CD4-positive, alpha-beta memory T cell (primary cell): ENCODE measurements around the gene FAM47B. TPM values are rescaled to one million over a fixed set of nuclear protein-coding genes. Genes with fewer than 3 reads are reported as not detected.

Experiments used
- CTCF ChIA-PET: fragments of 350-600 bp; sonication (Branson Sonifier 250); formaldehyde crosslinking; loops from one replicate; lab custom pipeline; 2021; ENCODE audit warnings: inconsistent platforms; ENCODE audit not compliant: partially characterized antibody; lab: Charles Lee
- POLR2A ChIA-PET: fragments of 350-600 bp; sonication (Branson Sonifier 250); formaldehyde crosslinking; loops from one replicate; lab custom pipeline; 2021; ENCODE audit not compliant: partially characterized antibody; lab: Charles Lee
- DNase-seq, 5 donors: peaks; one replicate each; pipeline versions ENCODE4 v3.0.0 to v3.0.0-alpha.2; 2020 to 2022; ENCODE audit warnings: mixed read lengths in 1 of 5
- H3K27ac ChIP-seq: one replicate; pipeline ENCODE4 v1.7.0; 2013; ENCODE audit warnings: low read depth, low read length
- H3K27me3 ChIP-seq: 2 replicates; pipeline ENCODE4 v1.7.0; 2013; ENCODE audit warnings: mild to moderate bottlenecking, low read length, moderate library complexity; ENCODE audit not compliant: insufficient read depth
- H3K36me3 ChIP-seq: 2 replicates; pipeline ENCODE4 v1.7.0; 2013; ENCODE audit warnings: mild to moderate bottlenecking, low read length, moderate library complexity; ENCODE audit not compliant: insufficient read depth
- H3K4me1 ChIP-seq: 2 replicates; pipeline ENCODE4 v1.7.0; 2013; ENCODE audit warnings: mild to moderate bottlenecking, low read length, moderate library complexity; ENCODE audit not compliant: insufficient read depth
- H3K4me3 ChIP-seq, 2 donors: one replicate each; pipeline ENCODE4 v1.7.0; 2013; ENCODE audit warnings: low read length in 2 of 2, mild to moderate bottlenecking in 1 of 2
- H3K9me3 ChIP-seq, 2 donors: one replicate each; pipeline ENCODE4 v1.7.0; 2013; ENCODE audit warnings: low read length in 2 of 2, control low read depth in 1 of 2; ENCODE audit not compliant: control insufficient read depth in 1 of 2
- H3K27ac Mint-ChIP-seq, 7 donors: one replicate each; pipeline ENCODE4 v1.8.0; 2020 to 2021; ENCODE audit warnings: mixed read lengths in 7 of 7, mild to moderate bottlenecking in 6 of 7, inconsistent platforms in 3 of 7, moderate library complexity in 3 of 7
- H3K27me3 Mint-ChIP-seq, 2 donors: one replicate each; pipeline ENCODE4 v1.8.0; 2020 to 2021; ENCODE audit warnings: mixed read lengths in 2 of 2
- H3K36me3 Mint-ChIP-seq, 2 donors: one replicate each; pipeline ENCODE4 v1.8.0; 2020 to 2021; ENCODE audit warnings: mixed read lengths in 2 of 2, inconsistent platforms in 1 of 2, mild to moderate bottlenecking in 1 of 2
- H3K4me1 Mint-ChIP-seq, 4 donors: one replicate each; pipeline ENCODE4 v1.8.0; 2020 to 2021; ENCODE audit warnings: mixed read lengths in 4 of 4, mild to moderate bottlenecking in 1 of 4
- H3K4me3 Mint-ChIP-seq, 8 donors: one replicate each; pipeline ENCODE4 v1.8.0; 2020 to 2021; ENCODE audit warnings: mixed read lengths in 8 of 8, mild to moderate bottlenecking in 7 of 8, moderate library complexity in 6 of 8, inconsistent platforms in 3 of 8
- H3K9me3 Mint-ChIP-seq, 8 donors: one replicate each; pipeline ENCODE4 v1.8.0; 2020 to 2021; ENCODE audit warnings: mixed read lengths in 8 of 8, mild to moderate bottlenecking in 5 of 8, inconsistent platforms in 3 of 8, moderate library complexity in 1 of 8
- intact Hi-C: fragments of 100-400 bp; cut with micrococcal nuclease; formaldehyde crosslinking; loops from one replicate; pipeline ENCODE4 v1.15.1; 2023
- polyA plus RNA-seq, 2 donors: library from polyadenylated mRNA; unstranded; fragments of 300-500 nt; fragmentation: Illumina TruSeq; gene quantifications; one replicate each; pipeline ENCODE4 v1.2.3, GENCODE V29; 2021
- total RNA-seq, 2 experiments: library from RNA; stranded (reverse); gene quantifications; one replicate each; pipeline ENCODE4 v1.2.3, GENCODE V29; 2021

FAM47B gene
- not detected for total RNA-seq
- not detected for polyA plus RNA-seq

DNA sequence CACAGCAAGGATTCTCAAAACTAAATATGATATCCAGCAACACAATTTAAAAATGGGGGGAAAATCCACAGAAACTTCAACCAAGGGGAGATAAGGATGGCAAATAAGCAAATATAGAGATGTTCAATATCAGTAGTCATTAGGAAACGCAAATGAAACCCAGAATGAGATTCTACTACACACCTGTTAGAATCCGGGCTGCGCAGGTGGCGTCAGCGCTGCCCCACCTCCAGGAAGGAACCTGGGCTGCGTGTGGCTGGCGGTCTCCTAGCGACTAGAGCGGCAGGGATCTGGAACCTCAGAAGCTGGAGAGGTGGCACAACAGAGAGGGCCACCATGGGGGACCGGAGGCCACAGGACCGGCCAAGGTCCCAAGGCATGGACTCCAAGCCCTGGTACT is at the start of gene FAM47B:
Gene FAM47B (plus strand): TSS at position 301 of the 400 bp plus-strand sequence. CDS start 36 bp downstream, at position 337.
- Mint-ChIP-seq H3K4me3 (no peak within 1 kb of the TSS), H3K27me3 (no peaks in the 10 kb centered on the region), H3K9me3 (peaks cover 0 to 11% (median 3%) of the 10 kb centered on the region in 8 donors), H3K4me1 (no peaks in the 10 kb centered on the region), H3K27ac (no peak within 1 kb of the TSS), H3K36me3 (no peaks in the 10 kb centered on the region)
- no peak for DNase-seq
- no peaks in the 10 kb centered on the region for H3K4me1 ChIP-seq
- CTCF ChIA-PET: no interaction called here
- H3K36me3 ChIP-seq: no peaks in the 10 kb centered on the region
- intact Hi-C loops: no loop called here
- no peaks in the 10 kb centered on the region for H3K27me3 ChIP-seq
- H3K27ac ChIP-seq: no peak within 1 kb of the TSS
- no peak within 1 kb of the TSS for H3K4me3 ChIP-seq
- no peaks in the 10 kb centered on the region for H3K9me3 ChIP-seq
- POLR2A ChIA-PET: no interaction called here

- Histone ChIP-seq H3K4me3 (no peak overlapping the region), H3K36me3 (no peaks in the 10 kb centered on the region), H3K4me1 (no peaks in the 10 kb centered on the region), H3K27ac (no peak overlapping the region), H3K27me3 (no peaks in the 10 kb centered on the region), H3K9me3 (no peaks in the 10 kb centered on the region)
- Mint-ChIP-seq H3K36me3 (no peaks in the 10 kb centered on the region), H3K9me3 (peaks cover 0 to 3% (median 0%) of the 10 kb centered on the region in 8 donors), H3K4me1 (no peaks in the 10 kb centered on the region), H3K27me3 (no peaks in the 10 kb centered on the region), H3K4me3 (no peak overlapping the region), H3K27ac (no peak overlapping the region)
- CTCF ChIA-PET: no interaction called here
- POLR2A ChIA-PET: no interaction called here
- intact Hi-C loops: no loop called here
- DNase-seq: no peak
Measured at GRCh38 chrX:34893741-34894140, 48.9 kb upstream of the FAM47B start.

DNA sequence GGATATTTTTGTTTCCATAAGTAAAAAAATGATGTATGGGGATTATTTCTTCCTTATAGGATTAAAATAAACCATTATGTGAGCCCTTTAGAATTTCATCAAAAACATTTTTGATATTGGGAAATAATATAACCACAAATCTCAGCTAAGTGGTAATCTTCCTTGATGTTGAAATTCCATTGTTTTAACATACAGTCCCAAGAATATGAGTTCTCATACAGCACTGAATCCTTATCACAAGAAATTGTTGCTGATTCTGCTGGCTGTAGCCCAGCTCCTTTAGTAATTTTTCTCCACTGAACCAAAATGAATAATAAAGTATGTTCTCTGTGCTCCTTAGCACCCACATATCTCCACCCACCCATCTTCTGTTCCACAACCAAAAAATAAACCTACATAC is 41.9 kb upstream of the FAM47B start:
- DNase-seq: no peak
- ChIA-PET CTCF (no interaction called here), POLR2A (no interaction called here)
- H3K4me3 Mint-ChIP-seq: no peak overlapping the region
- intact Hi-C loops: no loop called here
- no peaks in the 10 kb centered on the region for H3K4me1 ChIP-seq
- H3K27ac ChIP-seq: no peak overlapping the region
- no peaks in the 10 kb centered on the region for H3K9me3 ChIP-seq
- H3K9me3 Mint-ChIP-seq: peaks cover 0 to 2% (median 0%) of the 10 kb centered on the region in 8 donors
- H3K27me3 ChIP-seq: no peaks in the 10 kb centered on the region
- no peaks in the 10 kb centered on the region for H3K36me3 ChIP-seq
- no peaks in the 10 kb centered on the region for H3K27me3 Mint-ChIP-seq
- no peaks in the 10 kb centered on the region for H3K36me3 Mint-ChIP-seq
- H3K27ac Mint-ChIP-seq: peak overlapping the region in 1 of 7 donors; percentile 46
- no peak overlapping the region for H3K4me3 ChIP-seq
- no peaks in the 10 kb centered on the region for H3K4me1 Mint-ChIP-seq

DNA sequence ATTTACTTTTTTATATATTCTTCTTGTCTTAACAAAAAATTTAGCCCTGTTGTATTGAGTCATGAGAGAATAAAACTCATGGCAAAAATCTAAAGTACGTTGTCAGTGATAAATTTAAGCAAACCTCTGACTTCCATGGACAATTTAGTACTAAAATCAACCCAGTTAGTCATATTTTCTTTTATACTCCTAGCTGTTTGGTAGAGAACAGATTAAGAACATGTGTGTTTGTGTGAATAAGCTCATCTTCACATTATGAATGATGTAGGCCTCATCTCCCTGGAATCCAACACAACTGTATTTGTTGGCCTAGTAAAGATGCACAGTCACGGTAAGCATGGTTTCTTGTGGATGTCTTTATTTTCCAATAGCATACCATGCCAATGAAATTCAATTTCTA is 40.8 kb upstream of the FAM47B start:
- H3K27me3 Mint-ChIP-seq: no peaks in the 10 kb centered on the region
- H3K4me3 Mint-ChIP-seq: no peak overlapping the region
- no peak overlapping the region for H3K27ac ChIP-seq
- H3K9me3 ChIP-seq: no peaks in the 10 kb centered on the region
- intact Hi-C loops: no loop called here
- H3K4me1 ChIP-seq: no peaks in the 10 kb centered on the region
- DNase-seq: no peak
- H3K9me3 Mint-ChIP-seq: peaks cover 0 to 2% (median 0%) of the 10 kb centered on the region in 8 donors
- no peaks in the 10 kb centered on the region for H3K4me1 Mint-ChIP-seq
- ChIA-PET POLR2A (no interaction called here), CTCF (no interaction called here)
- no peaks in the 10 kb centered on the region for H3K36me3 ChIP-seq
- H3K27me3 ChIP-seq: no peaks in the 10 kb centered on the region
- no peak overlapping the region for H3K27ac Mint-ChIP-seq
- H3K4me3 ChIP-seq: no peak overlapping the region
- no peaks in the 10 kb centered on the region for H3K36me3 Mint-ChIP-seq

DNA sequence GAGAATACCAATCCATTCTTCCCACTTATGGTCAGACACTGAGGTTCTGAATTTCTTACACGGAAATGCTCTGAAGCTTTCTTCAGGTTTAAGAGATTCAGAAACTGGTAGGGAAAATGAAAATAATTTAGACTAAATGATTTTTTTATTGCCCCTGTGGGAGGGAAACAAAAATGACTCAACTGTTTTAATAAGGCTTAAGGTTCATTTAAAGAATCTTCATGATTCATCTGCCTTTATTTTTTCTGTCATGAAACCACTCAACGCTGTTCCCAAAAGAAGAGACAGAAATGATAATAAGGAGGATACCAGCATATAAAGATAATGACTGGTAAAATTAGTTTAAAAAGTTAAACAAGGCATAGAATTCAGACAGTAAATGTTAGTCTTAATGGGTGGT is 39.3 kb upstream of the FAM47B start:
- CTCF ChIA-PET: no interaction called here
- no peak for DNase-seq
- Histone ChIP-seq H3K4me3 (no peak overlapping the region), H3K4me1 (no peaks in the 10 kb centered on the region), H3K36me3 (no peaks in the 10 kb centered on the region), H3K27me3 (no peaks in the 10 kb centered on the region), H3K27ac (no peak overlapping the region), H3K9me3 (no peaks in the 10 kb centered on the region)
- no peaks in the 10 kb centered on the region for H3K27me3 Mint-ChIP-seq
- H3K4me1 Mint-ChIP-seq: no peaks in the 10 kb centered on the region
- peaks cover 0 to 2% (median 0%) of the 10 kb centered on the region in 8 donors for H3K9me3 Mint-ChIP-seq
- no peak overlapping the region for H3K4me3 Mint-ChIP-seq
- H3K36me3 Mint-ChIP-seq: no peaks in the 10 kb centered on the region
- no peak overlapping the region for H3K27ac Mint-ChIP-seq
- intact Hi-C loops: no loop called here
- POLR2A ChIA-PET: no interaction called here

GRCh38 chrX:34909151-34909550 is 33.4 kb upstream of the FAM47B start:
- no peaks in the 10 kb centered on the region for H3K9me3 ChIP-seq
- intact Hi-C loops: no loop called here
- no peaks in the 10 kb centered on the region for H3K27me3 Mint-ChIP-seq
- no peak overlapping the region for H3K27ac Mint-ChIP-seq
- no peaks in the 10 kb centered on the region for H3K27me3 ChIP-seq
- H3K27ac ChIP-seq: no peak overlapping the region
- no peaks in the 10 kb centered on the region for H3K36me3 ChIP-seq
- no peaks in the 10 kb centered on the region for H3K4me1 ChIP-seq
- H3K9me3 Mint-ChIP-seq: peaks cover 0 to 6% (median 0%) of the 10 kb centered on the region in 8 donors
- no peak overlapping the region for H3K4me3 Mint-ChIP-seq
- CTCF ChIA-PET: no interaction called here
- H3K36me3 Mint-ChIP-seq: no peaks in the 10 kb centered on the region
- H3K4me3 ChIP-seq: no peak overlapping the region
- POLR2A ChIA-PET: no interaction called here
- no peaks in the 10 kb centered on the region for H3K4me1 Mint-ChIP-seq
- no peak for DNase-seq

DNA sequence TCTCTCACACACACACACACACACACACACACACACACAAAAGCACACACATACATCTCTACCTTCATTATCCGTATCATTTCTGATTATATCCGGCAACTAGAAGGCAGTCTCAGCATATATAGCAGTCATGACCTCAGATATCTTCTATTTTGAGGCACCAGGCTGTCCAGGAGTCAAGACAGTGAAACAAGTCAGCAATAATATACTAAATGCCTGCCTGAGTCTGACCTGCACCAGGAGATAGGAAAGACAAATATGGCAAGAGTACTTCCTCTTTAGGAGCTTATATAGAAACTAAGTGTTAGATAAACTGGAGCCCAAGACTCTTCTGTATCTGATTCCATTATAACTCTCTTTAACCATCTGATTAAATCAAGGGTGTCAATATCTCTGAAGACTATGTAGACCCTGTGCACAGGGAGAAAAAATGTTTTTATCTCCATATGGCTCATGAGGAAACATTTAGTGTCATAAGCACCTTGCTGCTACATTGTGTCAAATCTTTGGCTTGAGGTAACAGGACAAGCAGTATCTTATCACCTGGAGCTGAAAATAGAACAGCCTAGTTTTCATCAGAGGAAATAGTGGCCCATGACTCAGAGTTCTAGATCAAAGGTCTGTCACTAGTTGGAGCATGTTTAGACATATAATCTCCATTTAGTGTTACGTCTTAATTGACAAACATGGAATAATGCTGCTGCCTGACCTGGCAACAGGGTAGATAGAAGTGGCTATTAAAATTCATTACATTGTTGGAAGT is 27.0 kb upstream of the FAM47B start:
- Histone ChIP-seq H3K27me3 (no peaks in the 10 kb centered on the region), H3K4me3 (no peak overlapping the region), H3K36me3 (no peaks in the 10 kb centered on the region), H3K4me1 (no peaks in the 10 kb centered on the region), H3K9me3 (no peaks in the 10 kb centered on the region), H3K27ac (no peak overlapping the region)
- no peaks in the 10 kb centered on the region for H3K27me3 Mint-ChIP-seq
- H3K4me1 Mint-ChIP-seq: no peaks in the 10 kb centered on the region
- H3K4me3 Mint-ChIP-seq: no peak overlapping the region
- no peak for DNase-seq
- ChIA-PET CTCF (no interaction called here), POLR2A (no interaction called here)
- H3K9me3 Mint-ChIP-seq: peaks cover 0 to 7% (median 0%) of the 10 kb centered on the region in 8 donors
- H3K27ac Mint-ChIP-seq: no peak overlapping the region
- intact Hi-C loops: no loop called here
- H3K36me3 Mint-ChIP-seq: no peaks in the 10 kb centered on the region
